ENCODE data around the gene TBC1D22B. TPM values are rescaled to one million over a fixed set of nuclear protein-coding genes. Genes with fewer than 3 reads are reported as not detected.

TBC1D22B gene
- total and polyA plus RNA-seq, 2 of the 13 experiments (the other 11 are each of a cell fraction or from before 2014, with no cell fraction given), result 9.7 to 12.9 TPM

- no peak overlapping the region for H3K27ac ChIP-seq (ENCODE audit: extremely low read length, insufficient read depth, low read length)
- no peak for DNase-seq (ENCODE audit: low spot score)
- peaks cover 19% of the 10 kb centered on the region for H3K4me1 ChIP-seq (ENCODE audit: insufficient read depth, low read length)
- H2AFZ ChIP-seq (ENCODE audit: low read length), result no peak overlapping the region
- WGBS (ENCODE audit: low lambda C conversion rate), result 72% methylated on average over 8 of the region's 8 CpGs
- CTCF ChIA-PET (ENCODE audit: low intra/inter-chr PET ratio, low total read pairs), result no interaction called here
- no TSS peak for BruUV-seq (replicated peaks)
- no peak overlapping the region for H3K4me2 ChIP-seq (ENCODE audit: low read depth, low read length)
- in situ Hi-C loops (cut with HindIII; ENCODE audit: extremely low pct_ligation_motif_present, low pct_unique_long_range_greater_than_20kb) (loop anchor here (10.0 kb wide), 1 partner anchor 334 kb away; the partner anchor contains the start of gene C6orf89), intact Hi-C loops (cut with micrococcal nuclease; ENCODE audit: unreplicated experiment) (no loop called here)
- no peaks in the 10 kb centered on the region for H4K20me1 ChIP-seq (ENCODE audit: insufficient read depth, low read length)
- H3K9ac ChIP-seq (ENCODE audit: insufficient read depth, low read depth, low read length), result no peak overlapping the region
- H3K4me3 ChIP-seq (replicated peaks in 1 of 3; ENCODE audit: insufficient read depth in 1 of 3, low read depth in 2 of 3, low read length in 3 of 3), result no peak overlapping the region
- H3K79me2 ChIP-seq (ENCODE audit: insufficient read depth, low read length), result no peaks in the 10 kb centered on the region
- FAIRE-seq, result no peak
- no peaks in the 10 kb centered on the region for H3K9me3 ChIP-seq (ENCODE audit: low read length)
- H3K36me3 ChIP-seq (replicated peaks in 1 of 2; ENCODE audit: control insufficient read depth in 1 of 2, insufficient read depth in 2 of 2, low read length in 2 of 2), result no peaks in the 10 kb centered on the region
- POLR2A ChIA-PET, result no interaction called here
- ATAC-seq, result no peak
- peaks cover 2 to 4% of the 10 kb centered on the region in 2 experiments; a peak in 3 of 5 replicates for H3K27me3 ChIP-seq (ENCODE audit: control insufficient read depth in 1 of 2, insufficient read depth in 2 of 2, low read length in 2 of 2)
- TF ChIP-seq HNF4A (CRISPR knock-in tag; IDR thresholded peaks at IDR 0.05), result no peak
- TF ChIP-seq MNT (IDR thresholded peaks at IDR 0.05), result no peak
- TF ChIP-seq ZNF660 (CRISPR knock-in tag; IDR thresholded peaks at IDR 0.05; ENCODE audit: borderline replicate concordance, low read depth), result no peak
- TF ChIP-seq NFIB (CRISPR knock-in tag; IDR thresholded peaks at IDR 0.05; ENCODE audit: borderline replicate concordance), result no peak
- no peak for TF ChIP-seq MTERF4 (CRISPR knock-in tag; IDR thresholded peaks at IDR 0.05)
- no peak for TF ChIP-seq ZNF253 (CRISPR knock-in tag; IDR thresholded peaks at IDR 0.05; ENCODE audit: borderline replicate concordance)
- TF ChIP-seq CBX1 (IDR thresholded peaks at IDR 0.05; ENCODE audit: low read depth), result no peak
- no peak for TF ChIP-seq CBX5 (CRISPR knock-in tag; IDR thresholded peaks at IDR 0.05; ENCODE audit: borderline replicate concordance)
- no peak for TF ChIP-seq AGO2 (optimal IDR thresholded peaks at IDR 0.05; ENCODE audit: low read depth, low read length)
- no peak for TF ChIP-seq SIN3B (IDR thresholded peaks at IDR 0.05; ENCODE audit: low read length)
- no peak for TF ChIP-seq ZSCAN31 (CRISPR knock-in tag; IDR thresholded peaks at IDR 0.05; ENCODE audit: low read depth)
- TF ChIP-seq KAT7 (CRISPR knock-in tag; IDR thresholded peaks at IDR 0.05; ENCODE audit: borderline replicate concordance), result no peak
- no peak for TF ChIP-seq MED1 (CRISPR knock-in tag; IDR thresholded peaks at IDR 0.05)
- no peak for TF ChIP-seq ZNF687 (CRISPR knock-in tag; IDR thresholded peaks at IDR 0.05)
- no peak for TF ChIP-seq ARHGAP35 (CRISPR knock-in tag; IDR thresholded peaks at IDR 0.05; ENCODE audit: borderline replicate concordance)
- TF ChIP-seq ZBTB46 (CRISPR knock-in tag; IDR thresholded peaks at IDR 0.05; ENCODE audit: borderline replicate concordance), result no peak
Observed at GRCh38 chr6:37218511-37218910, 39.1 kb upstream of the TBC1D22B start.

All from HepG2 (cell line).